K562 (cell line): ENCODE data around the gene LPCAT1. TPM values are rescaled to one million over a fixed set of nuclear protein-coding genes. Genes with fewer than 3 reads are reported as not detected.

Source experiments
- ATAC-seq: fragments of 200-7000 bp; cut with Tn5 transposase; 3 replicates; pipeline ENCODE4 v1.9.1; 2020; ENCODE audit warnings: moderate library complexity
- BruUV-seq: library from RNA; stranded (reverse); fragments of 400-500 nt; replicated peaks from 2 replicates; lab custom pipeline; 2021; lab: Mats Ljungman, UMichigan
- CTCF ChIA-PET: fragments of 300-600 bp; formaldehyde crosslinking; extraction: SDS; loops from one replicate; lab custom pipeline; 2021; ENCODE audit warnings: low intra/inter-chr PET ratio; lab: Yijun Ruan, JAX
- POLR2A ChIA-PET: fragments of 300-600, 350-650 bp; sonication (Branson Sonifier 250); formaldehyde crosslinking; extraction: SDS; loops from one replicate; lab custom pipeline; 2021; ENCODE audit warnings: antibody characterized with exemption, inconsistent platforms; lab: Yijun Ruan, JAX
- DNase-seq, 4 experiments: peaks; one replicate each; pipeline versions ENCODE4 v3.0.0 to v3.0.0-alpha.2; 2011 to 2018; ENCODE audit warnings: low spot score in 3 of 4, mixed read lengths in 3 of 4; ENCODE audit errors: extremely low read depth in 1 of 4
- FAIRE-seq: peaks from 2 replicates; lab custom pipeline; 2011; peaks lifted over from hg19 to GRCh38; lab: Jason Lieb, UNC
- H2AFZ ChIP-seq: 2 replicates; pipeline ENCODE4 v1.6.0; 2011; ENCODE audit warnings: low read depth, low read length, control low read depth, inconsistent platforms
- H3K27ac ChIP-seq: fragments of 200-600 bp; 3 replicates; pipeline ENCODE4 v1.8.0; 2011; ENCODE audit warnings: low read depth, mild to moderate bottlenecking, control low read depth, inconsistent platforms, low read length, moderate library complexity, mixed read lengths; ENCODE audit errors: extremely low read depth
- H3K27me3 ChIP-seq, 2 experiments: fragments of 300-600 bp in 1 of 2; 2 replicates in 1 of 2; 3 replicates in 1 of 2; pipeline versions ENCODE4 v1.6.0 to v1.8.0; 2011; ENCODE audit warnings: inconsistent platforms in 2 of 2, low read length in 2 of 2, mild to moderate bottlenecking in 1 of 2, mixed read lengths in 1 of 2, moderate library complexity in 1 of 2; ENCODE audit not compliant: control insufficient read depth in 2 of 2, insufficient read depth in 2 of 2
- H3K36me3 ChIP-seq: fragments of 300-600 bp; 3 replicates; pipeline ENCODE4 v1.8.0; 2011; ENCODE audit warnings: mild to moderate bottlenecking, low read length, inconsistent platforms; ENCODE audit not compliant: control insufficient read depth, insufficient read depth
- H3K4me1 ChIP-seq, 2 experiments: fragments of 200-600 bp in 1 of 2; replicated peaks in 1 of 2; 2 replicates in 1 of 2; 3 replicates in 1 of 2; pipeline versions ENCODE4 v1.5.1 to v1.8.0; 2011; ENCODE audit warnings: inconsistent platforms in 2 of 2, low read length in 2 of 2, mild to moderate bottlenecking in 1 of 2, mixed read lengths in 1 of 2, moderate library complexity in 1 of 2; ENCODE audit not compliant: control insufficient read depth in 2 of 2, insufficient read depth in 2 of 2
- H3K4me2 ChIP-seq: 2 replicates; pipeline ENCODE4 v1.6.1; 2011; ENCODE audit warnings: low read length, control low read depth, inconsistent platforms, mixed read lengths; ENCODE audit not compliant: insufficient read depth
- H3K4me3 ChIP-seq: fragments of 200-600 bp; sonication (generic), shearing (Covaris generic); 2 replicates; pipeline ENCODE4 v1.5.1; 2016; ENCODE audit warnings: control low read depth, inconsistent platforms
- H3K79me2 ChIP-seq: fragments of 200-600 bp; 3 replicates; pipeline ENCODE4 v1.8.0; 2011; ENCODE audit warnings: low read length, inconsistent platforms; ENCODE audit not compliant: control insufficient read depth, insufficient read depth
- H3K9ac ChIP-seq, 2 experiments: 2 replicates each; pipeline versions ENCODE4 v1.6.0 to v1.6.1; 2011; ENCODE audit warnings: low read depth in 2 of 2, low read length in 2 of 2, control low read depth in 1 of 2, inconsistent platforms in 1 of 2, mild to moderate bottlenecking in 1 of 2, mixed read lengths in 1 of 2; ENCODE audit not compliant: insufficient read depth in 1 of 2
- H3K9me1 ChIP-seq: one replicate; pipeline ENCODE4 v1.6.0; 2011; ENCODE audit warnings: inconsistent platforms, mild to moderate bottlenecking, low read length, moderate library complexity; ENCODE audit not compliant: control insufficient read depth, insufficient read depth
- H3K9me3 ChIP-seq: replicated peaks from 2 replicates; pipeline ENCODE4 v1.5.1; 2011; ENCODE audit warnings: low read depth, low read length, inconsistent platforms; ENCODE audit not compliant: control insufficient read depth, insufficient read depth
- H4K20me1 ChIP-seq: replicated peaks from 2 replicates; pipeline ENCODE4 v1.6.1; 2011; ENCODE audit warnings: low read length, inconsistent platforms, mixed read lengths; ENCODE audit not compliant: control insufficient read depth, insufficient read depth
- ARHGAP35 ChIP-seq: fragments of 450-650 bp; IDR thresholded peaks from 2 replicates; pipeline ENCODE4 v1.6.1; 2018; ENCODE audit not compliant: partially characterized antibody
- BACH1 ChIP-seq: fragments of 200-800 bp; sonication (Bioruptor generic); IDR thresholded peaks from 2 replicates; pipeline ENCODE4 v1.6.1; 2016; ENCODE audit warnings: missing genetic modification characterization, missing compliant biosample characterization
- HMGN3 ChIP-seq: IDR thresholded peaks from 2 replicates; pipeline ENCODE4 v1.6.1; 2011; ENCODE audit warnings: borderline replicate concordance, low read depth, mild to moderate bottlenecking, mixed read lengths, low read length; ENCODE audit not compliant: insufficient read length; ENCODE audit errors: extremely low read depth
- NCOA1 ChIP-seq: fragments of 450-650 bp; IDR thresholded peaks from 2 replicates; pipeline ENCODE4 v1.6.1; 2016; ENCODE audit warnings: low read depth
- NFXL1 ChIP-seq: fragments of 450-650 bp; formaldehyde crosslinking; IDR thresholded peaks from 2 replicates; pipeline ENCODE4 v1.4.0; 2021; ENCODE audit warnings: mild to moderate bottlenecking
- NFYB ChIP-seq: IDR thresholded peaks from 2 replicates; pipeline ENCODE4 v1.6.1; 2011; ENCODE audit warnings: mild to moderate bottlenecking, moderate library complexity; ENCODE audit not compliant: insufficient read length; ENCODE audit errors: extremely low read depth
- POLR2A ChIP-seq: fragments of 450-650 bp; conservative IDR thresholded peaks from 2 replicates; pipeline ENCODE4 v1.6.1; 2016
- RFX5 ChIP-seq: IDR thresholded peaks from 2 replicates; pipeline ENCODE4 v1.6.1; 2011; ENCODE audit warnings: low read depth, mild to moderate bottlenecking, improper control_type of control experiment, low read length
- SAP30 ChIP-seq: fragments of 200-600 bp; sonication (generic); IDR thresholded peaks from 2 replicates; pipeline ENCODE4 v1.6.1; 2012; ENCODE audit warnings: borderline replicate concordance, low read depth, mild to moderate bottlenecking, moderate library complexity, low read length, control low read depth, inconsistent platforms; ENCODE audit not compliant: insufficient read depth, poor library complexity, severe bottlenecking
- SIRT6 ChIP-seq: IDR thresholded peaks from one replicate; pipeline ENCODE4 v1.6.1; 2012; ENCODE audit warnings: low read depth, mild to moderate bottlenecking, control low read depth, inconsistent platforms, low read length, moderate library complexity
- ZNF274 ChIP-seq: IDR thresholded peaks from 2 replicates; pipeline ENCODE4 v1.6.1; 2011; ENCODE audit warnings: low read depth, mild to moderate bottlenecking, low read length, moderate library complexity, borderline replicate concordance
- WGBS: fragments of 100-300 bp; shearing (Covaris generic); methylation state at CpG from one replicate; pipeline ENCODE4 v1.1.6; 2016; ENCODE audit warnings: low coverage, mixed read lengths; ENCODE audit not compliant: insufficient coverage; ENCODE audit errors: missing lambda C conversion rate; 5-methylcytosine and 5-hydroxymethylcytosine counted together
- in situ Hi-C: fragments of 300-500 bp; cut with MboI; formaldehyde crosslinking; loops from 4 replicates; pipeline ENCODE4 v1.15.0; 2018; ENCODE audit warnings: inconsistent platforms, mixed read lengths
- intact Hi-C: fragments of 100-400 bp; cut with micrococcal nuclease; formaldehyde crosslinking; loops from 2 replicates; pipeline ENCODE4 v1.14.2; 2022
- polyA plus RNA-seq, 8 experiments: library from polyadenylated mRNA; depleted of rRNA in 4 of 8; stranded (reverse) in 5 of 8; unstranded in 3 of 8; fragments of >200 nt; fragmentation: Nextera tagmentation in 2 of 8; fragmentation: Illumina TruSeq in 1 of 8; extraction: Ambion mirVana in 2 of 8; extraction: Trizol in 1 of 8; gene quantifications; 2 replicates each; pipeline versions ENCODE4 v1.2.1 to v1.2.3, GENCODE V29; 2011 to 2014; ENCODE audit warnings: inconsistent platforms in 1 of 8, missing spikeins in 1 of 8
- total RNA-seq, 7 experiments: library from RNA; depleted of rRNA in 6 of 7; stranded (reverse); fragments of >200 nt in 6 of 7; fragmentation: Illumina TruSeq in 2 of 7; extraction: Trizol in 2 of 7; gene quantifications; 2 replicates each; pipeline versions ENCODE4 v1.2.1 to v1.2.3, GENCODE V29; 2011 to 2021; ENCODE audit warnings: low replicate concordance in 1 of 7
- TF ChIP-seq, protein P1 (sequence below): sonication (generic); formaldehyde crosslinking; IDR thresholded peaks from 2 replicates; pipeline ENCODE4 v1.8.0; 2022; ENCODE audit warnings: mild to moderate bottlenecking, low read depth, missing genetic modification reagents
- TF ChIP-seq, protein P2 (sequence below): sonication (generic); formaldehyde crosslinking; IDR thresholded peaks from 2 replicates; pipeline ENCODE4 v1.8.1; 2023; ENCODE audit warnings: mild to moderate bottlenecking, missing genetic modification reagents
- TF ChIP-seq, protein P3 (sequence below): fragments of 250-450 bp; sonication (Bioruptor Pico); IDR thresholded peaks from 2 replicates; pipeline ENCODE4 v1.8.0; 2022; ENCODE audit warnings: moderate library complexity, mild to moderate bottlenecking, inconsistent platforms
- TF ChIP-seq, protein P4 (sequence below): sonication (generic); formaldehyde crosslinking; IDR thresholded peaks from 2 replicates; pipeline ENCODE4 v1.8.0; 2023; ENCODE audit warnings: mild to moderate bottlenecking, missing genetic modification reagents

Gene LPCAT1
- total and polyA plus RNA-seq, 9 of the 15 experiments (the other 6 are each of a cell fraction or from before 2014, with no cell fraction given), result 0.14 to 18.4 (median 13.9) TPM

DNA sequence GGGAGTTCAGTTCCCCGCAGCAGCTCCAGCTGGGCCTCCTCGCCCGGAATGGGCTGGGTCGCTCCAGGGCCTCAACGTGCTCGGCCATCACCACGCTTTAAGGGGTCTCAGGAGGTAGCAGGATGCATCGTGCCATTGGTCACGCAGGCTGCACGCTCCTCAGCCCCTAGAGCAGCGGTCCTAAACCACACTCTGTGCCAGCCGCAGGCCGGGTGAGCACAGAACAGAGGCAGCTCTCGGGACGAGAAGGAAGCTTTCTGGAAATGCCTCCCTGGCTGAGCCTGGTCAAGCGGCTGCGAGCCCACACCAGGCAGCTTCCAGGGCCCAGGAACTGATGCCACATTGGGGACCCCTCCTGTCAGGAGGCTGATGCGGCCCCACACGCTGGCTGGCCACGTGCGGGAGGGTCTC lies 39.3 kb upstream of the LPCAT1 start:
- 4% methylated on average over 21 of the region's 21 CpGs for WGBS
- Histone ChIP-seq H3K79me2 (no peaks in the 10 kb centered on the region), H3K36me3 (no peaks in the 10 kb centered on the region), H3K9me3 (0 out of 2 replicates have a peak, but pooled peaks cover 2% of the 10 kb centered on the region), H3K9me1 (no peaks in the 10 kb centered on the region), H4K20me1 (no peaks in the 10 kb centered on the region; the same call in 1 of the 2 replicates), H3K4me1 (peaks cover 0 to 19% of the 10 kb centered on the region in 2 experiments; a peak in 2 of 5 replicates)
- peak in 1 of 4 experiments; percentile 7 for DNase-seq
- CTCF ChIA-PET, result no interaction called here
- POLR2A ChIA-PET, result interaction anchor here (0.7 kb wide), 1 partner anchor 12 kb away, joined by 3 read pairs; no protein-coding TSS in a partner anchor
- intact Hi-C loops, result no loop called here
- TF ChIP-seq, protein P1, sequence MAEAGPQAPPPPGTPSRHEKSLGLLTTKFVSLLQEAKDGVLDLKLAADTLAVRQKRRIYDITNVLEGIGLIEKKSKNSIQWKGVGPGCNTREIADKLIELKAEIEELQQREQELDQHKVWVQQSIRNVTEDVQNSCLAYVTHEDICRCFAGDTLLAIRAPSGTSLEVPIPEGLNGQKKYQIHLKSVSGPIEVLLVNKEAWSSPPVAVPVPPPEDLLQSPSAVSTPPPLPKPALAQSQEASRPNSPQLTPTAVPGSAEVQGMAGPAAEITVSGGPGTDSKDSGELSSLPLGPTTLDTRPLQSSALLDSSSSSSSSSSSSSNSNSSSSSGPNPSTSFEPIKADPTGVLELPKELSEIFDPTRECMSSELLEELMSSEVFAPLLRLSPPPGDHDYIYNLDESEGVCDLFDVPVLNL, result no peak
- TF ChIP-seq RFX5 (no peak), NFYB (no peak), ZNF274 (no peak), POLR2A (no peak), NCOA1 (no peak), NFXL1 (CRISPR knock-in tag) (no peak), HMGN3 (no peak), SAP30 (no peak), ARHGAP35 (no peak), SIRT6 (no peak), BACH1 (no peak)
- TF ChIP-seq, protein P2, sequence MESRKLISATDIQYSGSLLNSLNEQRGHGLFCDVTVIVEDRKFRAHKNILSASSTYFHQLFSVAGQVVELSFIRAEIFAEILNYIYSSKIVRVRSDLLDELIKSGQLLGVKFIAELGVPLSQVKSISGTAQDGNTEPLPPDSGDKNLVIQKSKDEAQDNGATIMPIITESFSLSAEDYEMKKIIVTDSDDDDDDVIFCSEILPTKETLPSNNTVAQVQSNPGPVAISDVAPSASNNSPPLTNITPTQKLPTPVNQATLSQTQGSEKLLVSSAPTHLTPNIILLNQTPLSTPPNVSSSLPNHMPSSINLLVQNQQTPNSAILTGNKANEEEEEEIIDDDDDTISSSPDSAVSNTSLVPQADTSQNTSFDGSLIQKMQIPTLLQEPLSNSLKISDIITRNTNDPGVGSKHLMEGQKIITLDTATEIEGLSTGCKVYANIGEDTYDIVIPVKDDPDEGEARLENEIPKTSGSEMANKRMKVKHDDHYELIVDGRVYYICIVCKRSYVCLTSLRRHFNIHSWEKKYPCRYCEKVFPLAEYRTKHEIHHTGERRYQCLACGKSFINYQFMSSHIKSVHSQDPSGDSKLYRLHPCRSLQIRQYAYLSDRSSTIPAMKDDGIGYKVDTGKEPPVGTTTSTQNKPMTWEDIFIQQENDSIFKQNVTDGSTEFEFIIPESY (CRISPR knock-in tag), result no peak
- TF ChIP-seq, protein P3, sequence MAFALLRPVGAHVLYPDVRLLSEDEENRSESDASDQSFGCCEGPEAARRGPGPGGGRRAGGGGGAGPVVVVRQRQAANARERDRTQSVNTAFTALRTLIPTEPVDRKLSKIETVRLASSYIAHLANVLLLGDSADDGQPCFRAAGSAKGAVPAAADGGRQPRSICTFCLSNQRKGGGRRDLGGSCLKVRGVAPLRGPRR (CRISPR knock-in tag), result no peak
- TF ChIP-seq, protein P4, sequence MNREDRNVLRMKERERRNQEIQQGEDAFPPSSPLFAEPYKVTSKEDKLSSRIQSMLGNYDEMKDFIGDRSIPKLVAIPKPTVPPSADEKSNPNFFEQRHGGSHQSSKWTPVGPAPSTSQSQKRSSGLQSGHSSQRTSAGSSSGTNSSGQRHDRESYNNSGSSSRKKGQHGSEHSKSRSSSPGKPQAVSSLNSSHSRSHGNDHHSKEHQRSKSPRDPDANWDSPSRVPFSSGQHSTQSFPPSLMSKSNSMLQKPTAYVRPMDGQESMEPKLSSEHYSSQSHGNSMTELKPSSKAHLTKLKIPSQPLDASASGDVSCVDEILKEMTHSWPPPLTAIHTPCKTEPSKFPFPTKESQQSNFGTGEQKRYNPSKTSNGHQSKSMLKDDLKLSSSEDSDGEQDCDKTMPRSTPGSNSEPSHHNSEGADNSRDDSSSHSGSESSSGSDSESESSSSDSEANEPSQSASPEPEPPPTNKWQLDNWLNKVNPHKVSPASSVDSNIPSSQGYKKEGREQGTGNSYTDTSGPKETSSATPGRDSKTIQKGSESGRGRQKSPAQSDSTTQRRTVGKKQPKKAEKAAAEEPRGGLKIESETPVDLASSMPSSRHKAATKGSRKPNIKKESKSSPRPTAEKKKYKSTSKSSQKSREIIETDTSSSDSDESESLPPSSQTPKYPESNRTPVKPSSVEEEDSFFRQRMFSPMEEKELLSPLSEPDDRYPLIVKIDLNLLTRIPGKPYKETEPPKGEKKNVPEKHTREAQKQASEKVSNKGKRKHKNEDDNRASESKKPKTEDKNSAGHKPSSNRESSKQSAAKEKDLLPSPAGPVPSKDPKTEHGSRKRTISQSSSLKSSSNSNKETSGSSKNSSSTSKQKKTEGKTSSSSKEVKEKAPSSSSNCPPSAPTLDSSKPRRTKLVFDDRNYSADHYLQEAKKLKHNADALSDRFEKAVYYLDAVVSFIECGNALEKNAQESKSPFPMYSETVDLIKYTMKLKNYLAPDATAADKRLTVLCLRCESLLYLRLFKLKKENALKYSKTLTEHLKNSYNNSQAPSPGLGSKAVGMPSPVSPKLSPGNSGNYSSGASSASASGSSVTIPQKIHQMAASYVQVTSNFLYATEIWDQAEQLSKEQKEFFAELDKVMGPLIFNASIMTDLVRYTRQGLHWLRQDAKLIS (CRISPR knock-in tag), result no peak
- TF ChIP-seq, all 486 proteins: peak for 0
- Histone ChIP-seq H3K4me2 (no peak overlapping the region), H3K9ac (no peak overlapping the region), H3K4me3 (no peak overlapping the region), H2AFZ (no peak overlapping the region), H3K27me3 (peaks cover 40 to 64% of the 10 kb centered on the region in 2 experiments), H3K27ac (no peak overlapping the region)
- FAIRE-seq, result no peak
- ATAC-seq, result peak; percentile 31; the same call in 1 of the 3 replicates
- in situ Hi-C loops, result no loop called here
- no TSS peak for BruUV-seq
